ENCODE data around the gene KRT35.

GRCh38 chr17:41455236-41455635, 25.7 kb downstream of the KRT35 start:
- TF ChIP-seq CTCF (IDR thresholded peaks at IDR 0.05; ENCODE audit: low read depth, low read length, poor library complexity, severe bottlenecking) (no peak), EZH2phosphoT487 (IDR thresholded peaks at IDR 0.05; ENCODE audit: borderline replicate concordance, low read length) (no peak)

Data from DOHH2 (cell line).